Immature natural killer cell (primary cell): ENCODE data around the gene GPR45. TPM values are rescaled to one million over a fixed set of nuclear protein-coding genes. Genes with fewer than 3 reads are reported as not detected.

Experiments used
- DNase-seq, 3 donors: peaks; one replicate each; pipeline ENCODE4 v3.0.0; 2022; ENCODE audit warnings: mixed read lengths in 1 of 3
- H3K27ac Mint-ChIP-seq, 6 donors: one replicate each; pipeline ENCODE4 v1.8.0; 2020; ENCODE audit warnings: mixed read lengths in 6 of 6, mild to moderate bottlenecking in 5 of 6, inconsistent platforms in 4 of 6, moderate library complexity in 3 of 6
- H3K27me3 Mint-ChIP-seq, 3 donors: one replicate each; pipeline ENCODE4 v1.8.0; 2020 to 2021; ENCODE audit warnings: low read depth in 3 of 3, mild to moderate bottlenecking in 3 of 3, mixed read lengths in 3 of 3, moderate library complexity in 3 of 3, inconsistent platforms in 1 of 3
- H3K36me3 Mint-ChIP-seq, 3 donors: one replicate each; pipeline ENCODE4 v1.8.0; 2020; ENCODE audit warnings: mixed read lengths in 3 of 3, inconsistent platforms in 2 of 3, mild to moderate bottlenecking in 2 of 3
- H3K4me1 Mint-ChIP-seq, 2 donors: one replicate each; pipeline ENCODE4 v1.8.0; 2020; ENCODE audit warnings: inconsistent platforms in 2 of 2, mild to moderate bottlenecking in 2 of 2, mixed read lengths in 2 of 2, moderate library complexity in 1 of 2
- H3K4me3 Mint-ChIP-seq, 5 donors: one replicate each; pipeline ENCODE4 v1.8.0; 2020; ENCODE audit warnings: mild to moderate bottlenecking in 5 of 5, mixed read lengths in 5 of 5, inconsistent platforms in 3 of 5, moderate library complexity in 3 of 5
- H3K9me3 Mint-ChIP-seq, 6 donors: one replicate each; pipeline ENCODE4 v1.8.0; 2020; ENCODE audit warnings: mild to moderate bottlenecking in 6 of 6, mixed read lengths in 6 of 6, inconsistent platforms in 4 of 6, moderate library complexity in 3 of 6
- polyA plus RNA-seq, 3 donors: library from polyadenylated mRNA; unstranded; fragments of 300-500 nt; fragmentation: Illumina TruSeq; gene quantifications; one replicate each; pipeline ENCODE4 v1.2.3, GENCODE V29; 2021

The GPR45 gene
- polyA plus RNA-seq, 3 donors from 2014 or later, result not detected

DNA sequence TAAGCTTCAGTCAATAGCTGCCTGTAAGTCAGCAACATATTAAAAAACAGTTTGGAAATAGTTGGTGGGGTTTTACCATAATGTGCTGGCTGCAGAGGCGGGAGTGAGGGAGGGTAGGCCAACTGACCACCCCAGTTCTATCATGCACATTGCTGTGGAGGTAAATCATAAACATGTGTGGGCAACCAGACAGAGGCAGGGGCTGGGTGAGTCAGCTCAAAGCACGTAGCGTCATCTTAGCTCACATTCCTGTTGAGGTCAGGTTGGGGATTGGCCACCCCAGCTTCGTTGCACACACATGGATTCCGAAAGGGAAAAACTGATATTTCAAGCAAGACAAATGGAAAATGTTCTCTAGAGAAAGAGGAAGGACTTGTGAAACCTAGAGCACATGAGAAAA is 19.5 kb downstream of the GPR45 start:
- DNase-seq, result no peak
- Mint-ChIP-seq H3K27me3 (peaks cover 0 to 4% (median 3%) of the 10 kb centered on the region in 3 donors), H3K36me3 (peaks cover 3 to 18% (median 14%) of the 10 kb centered on the region in 3 donors), H3K4me1 (no peaks in the 10 kb centered on the region), H3K4me3 (no peak overlapping the region), H3K9me3 (no peaks in the 10 kb centered on the region), H3K27ac (no peak overlapping the region)

DNA sequence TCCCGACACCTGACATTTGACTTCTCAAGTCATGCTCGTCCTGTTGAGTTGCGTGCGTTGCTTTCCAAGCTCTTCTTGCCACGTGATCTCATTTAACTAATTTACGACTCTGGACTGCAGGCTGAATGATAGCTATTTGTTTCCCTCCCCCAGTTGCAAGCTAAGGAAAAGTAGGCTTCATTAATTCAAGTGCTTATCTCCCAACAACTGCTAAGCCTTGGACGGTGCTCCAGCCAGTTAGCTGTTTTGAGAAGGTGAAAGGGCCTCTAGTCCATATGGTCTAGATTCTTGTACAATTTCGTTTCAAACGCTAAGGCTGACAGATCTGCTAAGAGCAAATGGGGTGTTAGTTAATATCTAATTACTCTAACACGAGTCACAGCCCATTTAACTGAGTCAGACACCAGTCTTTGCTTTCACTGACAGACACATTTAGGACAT is 21.1 kb downstream of the GPR45 start:
- no peaks in the 10 kb centered on the region for H3K4me1 Mint-ChIP-seq
- H3K27me3 Mint-ChIP-seq, result peaks cover 0 to 4% (median 2%) of the 10 kb centered on the region in 3 donors
- peaks cover 11 to 21% (median 18%) of the 10 kb centered on the region in 3 donors for H3K36me3 Mint-ChIP-seq
- DNase-seq, result no peak
- H3K4me3 Mint-ChIP-seq, result no peak overlapping the region
- no peak overlapping the region for H3K27ac Mint-ChIP-seq
- no peaks in the 10 kb centered on the region for H3K9me3 Mint-ChIP-seq

DNA sequence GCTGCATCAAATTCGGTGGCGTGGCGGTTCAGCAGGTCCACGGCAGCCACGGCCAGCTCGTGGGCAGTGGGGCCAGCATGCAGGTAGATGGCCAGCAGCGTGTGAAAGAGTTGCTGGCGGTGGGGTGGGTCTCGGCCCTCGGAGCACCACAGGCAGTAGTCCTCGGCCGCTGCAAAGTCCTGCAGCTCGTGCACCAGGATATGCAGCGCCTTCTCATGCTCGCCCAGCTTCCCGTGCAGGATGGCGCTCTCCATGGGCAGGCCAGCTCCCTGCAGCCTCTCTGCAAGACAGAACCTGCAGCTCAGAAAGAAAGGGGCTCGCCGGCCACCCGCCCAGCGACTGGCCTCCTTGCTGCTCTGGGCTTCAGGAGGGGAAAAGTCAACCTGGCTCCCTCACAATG is 27.9 kb downstream of the GPR45 start:
- peaks cover 0 to 2% (median 0%) of the 10 kb centered on the region in 3 donors for H3K27me3 Mint-ChIP-seq
- no peak for DNase-seq
- no peaks in the 10 kb centered on the region for H3K9me3 Mint-ChIP-seq
- H3K4me1 Mint-ChIP-seq, result no peaks in the 10 kb centered on the region
- H3K4me3 Mint-ChIP-seq, result no peak overlapping the region
- peaks cover 19 to 53% (median 34%) of the 10 kb centered on the region in 3 donors for H3K36me3 Mint-ChIP-seq
- no peak overlapping the region for H3K27ac Mint-ChIP-seq

DNA sequence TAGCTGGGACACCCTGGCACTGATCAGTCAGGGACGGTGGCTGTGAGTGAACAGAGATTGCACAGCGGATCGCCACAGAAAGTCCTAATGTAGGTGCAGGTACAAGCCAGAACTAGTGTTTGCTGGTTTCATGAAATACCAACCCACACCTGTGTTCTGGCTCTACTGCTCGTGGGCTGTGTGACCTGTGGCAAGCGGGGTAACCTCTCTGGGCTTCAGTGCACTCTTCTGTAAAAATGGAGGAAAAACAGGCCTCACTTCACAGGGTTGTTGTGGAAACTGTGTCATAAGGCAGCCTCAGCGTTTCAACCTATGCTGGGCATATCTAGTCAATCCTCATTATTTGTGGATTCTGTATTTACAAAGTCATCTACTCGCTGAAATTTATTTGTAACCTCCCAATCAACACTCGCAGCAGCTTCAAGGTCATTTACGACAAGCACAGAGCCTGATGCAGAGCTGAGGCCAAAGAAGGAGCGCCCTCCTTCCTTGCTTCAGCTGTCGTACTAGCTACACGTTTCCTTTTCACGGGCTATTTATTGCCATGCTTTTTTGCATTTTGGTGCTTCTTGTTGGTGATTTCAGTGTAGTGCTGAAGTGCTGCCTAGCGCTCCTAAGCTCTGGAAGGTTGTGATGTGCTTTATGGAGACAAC is 30.0 kb downstream of the GPR45 start:
- Mint-ChIP-seq H3K36me3 (peaks cover 10 to 53% (median 30%) of the 10 kb centered on the region in 3 donors), H3K27me3 (peaks cover 0 to 2% (median 0%) of the 10 kb centered on the region in 3 donors), H3K4me1 (no peaks in the 10 kb centered on the region), H3K4me3 (no peak overlapping the region), H3K27ac (no peak overlapping the region), H3K9me3 (no peaks in the 10 kb centered on the region)
- DNase-seq, result no peak

DNA sequence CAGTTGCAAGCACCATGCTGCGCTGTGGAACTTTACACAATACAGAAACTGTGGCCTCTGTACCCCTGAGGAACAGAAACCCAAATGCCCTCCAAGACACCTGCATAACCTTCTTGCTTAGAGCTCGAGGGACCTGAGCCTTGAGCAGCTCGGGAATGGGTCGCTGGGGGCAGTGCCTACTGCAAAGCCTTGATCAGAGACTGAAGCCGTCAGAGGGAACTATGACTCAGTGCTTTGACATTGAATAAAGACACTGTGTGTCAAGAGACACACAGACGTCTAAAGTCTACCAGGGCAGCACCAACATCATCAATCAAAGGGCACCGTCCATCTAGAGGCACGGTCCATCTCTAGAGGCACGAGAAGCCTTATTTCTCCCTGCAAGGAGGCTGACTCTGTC is 30.6 kb downstream of the GPR45 start:
- Mint-ChIP-seq H3K27me3 (peaks cover 0 to 2% (median 0%) of the 10 kb centered on the region in 3 donors), H3K4me3 (no peak overlapping the region), H3K4me1 (no peaks in the 10 kb centered on the region), H3K36me3 (peaks cover 10 to 59% (median 36%) of the 10 kb centered on the region in 3 donors), H3K27ac (no peak overlapping the region), H3K9me3 (no peaks in the 10 kb centered on the region)
- no peak for DNase-seq

DNA sequence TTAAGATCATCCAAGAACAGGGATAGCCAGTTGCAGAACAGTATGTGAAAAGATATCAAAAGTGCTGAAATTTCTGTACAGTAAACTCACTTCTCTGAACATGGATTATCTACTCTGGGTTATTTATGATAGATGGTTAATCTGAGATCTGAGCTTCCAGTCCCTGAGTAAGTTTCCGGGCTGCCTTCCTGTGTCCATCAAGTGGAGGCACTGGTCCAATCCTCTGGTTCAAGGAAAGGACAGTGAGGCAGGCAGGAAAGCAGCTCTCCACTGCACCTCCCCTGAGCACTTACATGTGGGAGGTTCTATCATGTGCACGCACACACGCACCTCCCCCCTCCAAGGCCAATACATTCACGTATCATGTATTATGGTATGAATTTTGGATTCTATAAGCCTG is 32.5 kb downstream of the GPR45 start:
- no peaks in the 10 kb centered on the region for H3K9me3 Mint-ChIP-seq
- DNase-seq, result no peak
- peaks cover 0 to 2% (median 0%) of the 10 kb centered on the region in 3 donors for H3K27me3 Mint-ChIP-seq
- H3K4me1 Mint-ChIP-seq, result no peaks in the 10 kb centered on the region
- no peak overlapping the region for H3K27ac Mint-ChIP-seq
- H3K4me3 Mint-ChIP-seq, result no peak overlapping the region
- peaks cover 4 to 57% (median 30%) of the 10 kb centered on the region in 3 donors for H3K36me3 Mint-ChIP-seq

DNA sequence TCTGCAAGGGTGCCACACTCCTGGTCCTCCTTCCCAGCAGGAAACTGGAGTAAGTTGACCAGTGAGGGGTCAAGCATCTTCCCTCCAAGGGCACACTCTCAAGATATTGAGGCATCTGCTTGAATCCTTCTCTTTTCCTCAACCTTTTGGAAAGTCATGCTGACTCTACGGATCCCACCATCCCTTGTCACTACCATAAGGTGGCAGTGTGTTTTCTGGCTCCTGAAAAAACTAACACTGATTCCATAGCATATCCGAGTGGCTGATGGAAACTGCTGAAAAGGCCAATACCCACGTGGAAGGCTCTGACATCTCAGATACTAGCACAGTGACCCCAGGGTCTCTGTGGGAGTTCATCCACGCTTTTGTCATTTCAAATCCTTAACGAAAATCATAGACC is 37.1 kb downstream of the GPR45 start:
- Mint-ChIP-seq H3K9me3 (no peaks in the 10 kb centered on the region), H3K4me1 (no peaks in the 10 kb centered on the region), H3K27ac (peak overlapping the region in 1 of 6 donors; percentile 63), H3K27me3 (no peaks in the 10 kb centered on the region), H3K4me3 (no peak overlapping the region), H3K36me3 (peaks cover 11 to 54% (median 35%) of the 10 kb centered on the region in 3 donors)
- DNase-seq, result no peak

DNA sequence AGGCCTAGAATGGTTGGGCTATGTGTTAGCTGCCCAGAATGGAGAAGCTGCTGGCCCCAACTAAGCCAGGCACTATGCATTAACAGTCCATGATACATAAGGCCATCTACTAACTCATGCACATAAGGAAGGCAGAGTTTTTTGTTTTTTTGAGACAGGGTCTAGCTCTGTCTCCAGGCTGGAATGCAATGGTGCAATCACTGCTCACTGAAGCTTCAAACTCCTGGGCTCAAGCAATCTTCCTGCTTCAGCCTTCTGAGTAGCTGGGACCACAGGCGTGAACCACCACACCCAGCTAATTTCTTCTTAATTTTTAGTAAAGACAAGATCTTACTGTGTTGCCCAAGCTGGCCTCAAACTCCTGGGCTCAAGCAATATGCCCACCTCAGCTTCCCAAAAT is 37.6 kb downstream of the GPR45 start:
- H3K27me3 Mint-ChIP-seq, result no peaks in the 10 kb centered on the region
- H3K9me3 Mint-ChIP-seq, result no peaks in the 10 kb centered on the region
- peaks cover 11 to 52% (median 33%) of the 10 kb centered on the region in 3 donors for H3K36me3 Mint-ChIP-seq
- no peak for DNase-seq
- H3K4me1 Mint-ChIP-seq, result no peaks in the 10 kb centered on the region
- H3K27ac Mint-ChIP-seq, result peak overlapping the region in 2 of 6 donors; percentile 58 to 63
- H3K4me3 Mint-ChIP-seq, result no peak overlapping the region

DNA sequence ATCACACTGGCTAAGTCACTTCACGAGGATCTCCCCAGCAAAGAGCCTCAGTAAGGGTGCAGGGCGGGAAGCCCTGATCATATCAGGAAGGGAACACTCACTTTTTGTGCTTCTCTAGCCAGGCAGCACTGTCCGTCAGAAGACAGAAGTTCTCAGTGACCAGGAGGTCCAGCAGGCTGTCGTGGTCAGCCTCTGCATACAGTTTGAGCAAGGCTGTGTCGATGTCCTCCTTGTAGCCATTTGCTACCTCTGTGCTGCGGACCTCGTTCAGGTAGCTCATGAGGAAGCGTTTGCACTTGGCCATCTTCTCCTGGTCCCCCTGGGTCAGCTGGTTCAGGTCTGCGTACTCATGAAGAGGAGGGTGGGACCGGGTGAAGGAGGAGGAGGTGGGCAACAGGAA is 38.7 kb downstream of the GPR45 start:
- H3K4me3 Mint-ChIP-seq, result no peak overlapping the region
- H3K36me3 Mint-ChIP-seq, result peaks cover 16 to 57% (median 30%) of the 10 kb centered on the region in 3 donors
- no peaks in the 10 kb centered on the region for H3K9me3 Mint-ChIP-seq
- no peak for DNase-seq
- H3K4me1 Mint-ChIP-seq, result no peaks in the 10 kb centered on the region
- H3K27me3 Mint-ChIP-seq, result no peaks in the 10 kb centered on the region
- peak overlapping the region in 1 of 6 donors; percentile 7 for H3K27ac Mint-ChIP-seq

DNA sequence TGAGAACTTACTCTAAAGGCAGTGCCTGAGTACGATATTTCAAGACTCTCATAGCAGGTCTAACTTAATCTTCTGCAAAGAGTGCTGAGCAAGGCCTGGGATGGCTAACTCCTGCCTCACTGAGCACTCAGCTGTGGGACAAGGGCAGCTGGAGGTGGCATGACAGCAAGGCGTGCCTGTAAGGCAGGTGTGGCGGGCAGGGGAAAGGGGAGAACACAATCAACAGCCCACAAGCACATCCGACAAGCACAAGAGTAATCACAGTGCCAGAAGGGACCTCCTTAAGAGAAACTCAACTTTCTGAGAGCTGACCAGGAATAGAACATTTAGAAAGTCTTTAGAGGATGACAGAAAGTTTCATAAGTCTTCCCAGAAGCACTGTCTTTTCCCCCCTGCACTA is 42.0 kb downstream of the GPR45 start:
- Mint-ChIP-seq H3K4me1 (peaks cover 0 to 5% of the 10 kb centered on the region in 2 donors), H3K36me3 (peaks cover 14 to 37% (median 16%) of the 10 kb centered on the region in 3 donors), H3K9me3 (no peaks in the 10 kb centered on the region), H3K27ac (no peak overlapping the region), H3K4me3 (no peak overlapping the region), H3K27me3 (no peaks in the 10 kb centered on the region)
- DNase-seq, result no peak

DNA sequence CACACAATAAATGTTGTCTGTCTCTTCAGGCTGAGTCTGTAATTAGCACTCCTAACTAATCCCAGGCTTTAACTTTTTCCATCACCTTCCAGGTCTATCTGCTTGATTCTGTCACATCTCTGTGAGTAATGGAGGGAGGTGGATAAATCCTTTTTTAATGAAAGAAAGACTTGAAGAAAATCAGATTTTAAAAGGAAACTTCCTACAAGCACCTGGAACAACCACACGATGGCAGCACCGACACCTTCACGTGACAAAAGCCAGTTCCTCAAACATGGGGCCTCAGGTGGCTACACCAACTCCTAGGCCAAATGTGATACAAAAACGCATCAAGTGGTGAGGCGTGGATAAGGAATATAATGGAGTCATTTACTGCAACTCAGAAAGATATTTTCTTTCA is 46.1 kb downstream of the GPR45 start:
- peaks cover 0 to 5% of the 10 kb centered on the region in 2 donors for H3K4me1 Mint-ChIP-seq
- H3K27ac Mint-ChIP-seq, result no peak overlapping the region
- no peaks in the 10 kb centered on the region for H3K27me3 Mint-ChIP-seq
- no peak overlapping the region for H3K4me3 Mint-ChIP-seq
- H3K9me3 Mint-ChIP-seq, result no peaks in the 10 kb centered on the region
- H3K36me3 Mint-ChIP-seq, result peaks cover 16 to 42% (median 21%) of the 10 kb centered on the region in 3 donors
- peak; percentile 6 to 13 (median 10) for DNase-seq

DNA sequence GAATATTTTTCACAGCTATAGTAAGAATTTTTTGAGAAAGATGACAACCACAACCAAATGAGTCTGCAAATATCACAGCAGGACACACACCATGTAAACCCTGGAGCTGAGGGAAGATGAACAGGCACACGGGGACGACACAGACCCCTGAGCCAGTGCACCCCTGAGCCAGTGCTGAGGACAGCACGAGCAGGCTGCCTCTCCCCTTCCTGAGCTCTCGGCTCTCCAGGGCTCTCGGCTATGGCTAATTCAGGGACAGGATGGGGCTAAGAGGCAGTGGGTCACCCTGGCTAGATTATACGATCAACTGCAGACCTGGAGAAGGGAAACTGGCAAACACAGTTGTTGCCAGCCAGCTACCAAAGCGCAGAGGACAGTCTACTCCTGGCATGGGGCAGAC is 46.6 kb downstream of the GPR45 start:
- no peaks in the 10 kb centered on the region for H3K27me3 Mint-ChIP-seq
- peaks cover 0 to 5% of the 10 kb centered on the region in 2 donors for H3K4me1 Mint-ChIP-seq
- no peak for DNase-seq
- H3K36me3 Mint-ChIP-seq, result peaks cover 16 to 42% (median 21%) of the 10 kb centered on the region in 3 donors
- no peak overlapping the region for H3K4me3 Mint-ChIP-seq
- no peaks in the 10 kb centered on the region for H3K9me3 Mint-ChIP-seq
- no peak overlapping the region for H3K27ac Mint-ChIP-seq

DNA sequence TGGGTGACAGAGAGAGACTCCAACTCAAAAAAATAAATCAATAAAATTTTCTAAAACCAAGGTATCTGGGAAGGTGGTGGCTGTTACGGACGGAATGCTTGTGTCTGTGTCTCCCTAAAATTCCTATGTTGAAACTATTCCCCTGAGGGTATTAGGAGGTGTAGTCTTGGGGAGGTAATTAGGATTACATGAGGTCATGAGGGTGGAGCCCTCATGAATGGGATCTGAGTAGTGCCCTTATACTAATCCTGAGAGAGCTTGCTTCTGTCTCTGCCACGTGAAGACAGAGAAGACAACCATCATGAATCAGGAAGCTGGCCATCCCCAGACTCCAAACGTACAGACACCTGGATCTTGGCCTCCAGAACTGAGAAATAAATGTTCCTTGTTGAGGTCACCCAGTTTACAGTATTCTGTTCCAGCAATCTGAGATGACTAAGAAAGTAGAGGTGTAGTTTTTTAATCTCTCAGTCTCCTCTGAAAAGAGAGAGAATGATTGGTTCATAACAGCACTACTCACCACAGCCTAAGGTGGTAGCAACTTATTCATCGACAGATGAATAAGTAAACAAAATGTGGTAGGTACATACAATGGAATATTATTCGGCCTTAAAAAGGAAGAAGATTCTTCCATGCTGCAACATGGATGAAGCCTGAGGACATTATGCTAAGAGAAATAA is 49.6 kb downstream of the GPR45 start:
- no peak for DNase-seq
- H3K36me3 Mint-ChIP-seq, result peaks cover 12 to 40% (median 19%) of the 10 kb centered on the region in 3 donors
- no peaks in the 10 kb centered on the region for H3K9me3 Mint-ChIP-seq
- no peak overlapping the region for H3K4me3 Mint-ChIP-seq
- H3K27me3 Mint-ChIP-seq, result peaks cover 0 to 2% (median 0%) of the 10 kb centered on the region in 3 donors
- H3K4me1 Mint-ChIP-seq, result peaks cover 0 to 5% of the 10 kb centered on the region in 2 donors
- H3K27ac Mint-ChIP-seq, result peak overlapping the region in 1 of 6 donors; percentile 24

DNA sequence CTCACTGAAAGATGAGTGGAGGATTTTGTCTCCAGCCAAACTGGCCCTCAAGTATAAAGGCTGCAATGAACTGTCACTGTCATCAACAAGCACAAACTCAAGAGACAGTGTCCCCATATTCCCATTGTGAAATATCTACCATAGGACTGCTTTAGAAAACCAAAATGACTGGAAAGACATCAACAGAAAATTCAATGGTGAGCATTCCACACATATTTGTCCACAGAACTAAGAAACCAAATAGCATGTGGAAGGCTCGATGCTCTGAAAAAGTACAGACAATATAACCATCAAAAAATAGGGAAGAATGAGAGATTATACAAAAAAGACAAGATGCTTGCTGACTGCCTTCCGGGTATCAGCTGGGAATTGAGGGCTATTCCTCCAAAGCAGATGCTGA is 50.4 kb downstream of the GPR45 start:
- peaks cover 0 to 7% of the 10 kb centered on the region in 2 donors for H3K4me1 Mint-ChIP-seq
- DNase-seq, result no peak
- H3K36me3 Mint-ChIP-seq, result peaks cover 14 to 43% (median 22%) of the 10 kb centered on the region in 3 donors
- no peak overlapping the region for H3K4me3 Mint-ChIP-seq
- H3K27me3 Mint-ChIP-seq, result peaks cover 0 to 2% (median 0%) of the 10 kb centered on the region in 3 donors
- no peaks in the 10 kb centered on the region for H3K9me3 Mint-ChIP-seq
- no peak overlapping the region for H3K27ac Mint-ChIP-seq
